Activated CD8-positive, alpha-beta memory T cell treated with anti-CD3 and anti-CD28 coated beads, Interleukin-2, amount 50 U/mL, for 1 hour (primary cell): ENCODE results near the gene PIK3R5.

ENCODE experiments used
- DNase-seq: peaks from one replicate; pipeline ENCODE4 v3.0.0-alpha.2; 2020; ENCODE audit errors: extremely low read depth

PIK3R5 gene

GRCh38 chr17:8832711-8833352, 132.7 kb downstream of the PIK3R5 start:
- DNase-seq: no peak

DNA sequence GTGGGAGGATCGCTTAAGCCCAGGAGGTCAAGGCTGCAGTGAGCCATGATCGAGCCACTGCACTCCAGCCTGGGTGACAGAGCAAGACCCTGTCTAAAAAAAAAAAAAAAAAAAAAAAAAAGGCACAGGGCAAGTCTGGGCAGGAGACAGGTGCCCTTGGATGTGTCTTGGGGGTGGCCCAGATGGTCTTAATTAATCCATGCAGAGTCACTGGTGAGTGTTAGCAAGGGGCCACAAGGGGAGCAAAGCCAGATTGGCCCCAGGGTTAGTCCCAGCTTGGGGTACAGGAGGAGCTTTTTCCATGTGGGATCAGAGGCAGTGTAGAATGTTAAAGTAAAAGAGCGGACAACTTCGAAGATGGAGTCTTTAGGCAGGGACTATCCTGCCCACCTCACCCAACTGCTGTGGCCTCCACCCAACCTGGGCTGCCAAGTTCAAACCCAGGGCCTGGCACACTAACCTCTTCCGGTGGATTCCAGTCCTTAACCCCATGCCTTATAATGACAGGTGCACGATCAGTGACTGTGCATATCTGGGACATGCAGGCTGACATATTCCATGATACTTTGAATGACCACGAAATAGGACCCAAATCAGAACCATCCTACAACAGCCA, 134.2 kb downstream of the PIK3R5 start:
- no peak for DNase-seq

- DNase-seq: no peak
Measured at GRCh38 chr17:8830141-8830540, 135.4 kb downstream of the PIK3R5 start.

DNA sequence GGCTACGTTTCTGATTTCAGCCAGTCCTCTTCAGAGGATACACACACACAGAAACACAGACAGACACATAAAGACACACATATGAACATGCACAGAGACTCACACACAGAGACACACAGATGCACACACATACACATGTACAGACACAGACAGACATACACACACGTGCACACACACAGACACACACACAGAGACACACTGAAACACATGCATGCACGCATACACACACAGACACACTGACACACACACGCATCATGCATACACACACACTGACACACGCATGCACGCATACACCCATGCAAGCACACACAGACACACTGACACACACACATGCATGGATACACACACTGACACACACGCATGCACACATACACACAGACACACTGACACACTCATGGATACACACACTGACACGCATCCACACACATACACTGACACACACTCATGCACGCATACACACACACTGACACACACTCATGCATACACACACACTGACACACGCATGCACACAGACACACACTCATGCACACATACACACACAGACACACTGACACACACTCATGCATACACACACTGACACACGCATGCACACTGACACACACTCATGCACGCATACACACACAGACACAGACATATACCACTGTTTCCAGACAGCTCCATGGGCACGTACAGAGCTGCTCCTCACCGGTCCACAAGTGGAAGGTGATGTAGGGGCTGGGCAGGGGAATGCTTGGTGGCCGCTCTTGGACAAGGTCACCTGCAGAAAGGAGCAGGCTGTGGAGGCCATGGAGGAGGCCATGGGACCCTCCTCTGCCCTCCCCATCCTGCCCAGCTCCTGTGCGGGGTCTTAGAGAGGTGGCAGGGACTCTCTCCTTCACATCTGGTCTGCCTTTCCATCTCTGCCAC, 136.2 kb downstream of the PIK3R5 start:
- DNase-seq: no peak
